ENCODE measurements around the gene GTPBP10.

Gene GTPBP10

GRCh38 chr7:90425376-90425775, 78.9 kb downstream of the GTPBP10 start:
- FAIRE-seq (no peak), DNase-seq (ENCODE audit: extremely low spot score, insufficient read length, low read depth) (no peak)

DNA sequence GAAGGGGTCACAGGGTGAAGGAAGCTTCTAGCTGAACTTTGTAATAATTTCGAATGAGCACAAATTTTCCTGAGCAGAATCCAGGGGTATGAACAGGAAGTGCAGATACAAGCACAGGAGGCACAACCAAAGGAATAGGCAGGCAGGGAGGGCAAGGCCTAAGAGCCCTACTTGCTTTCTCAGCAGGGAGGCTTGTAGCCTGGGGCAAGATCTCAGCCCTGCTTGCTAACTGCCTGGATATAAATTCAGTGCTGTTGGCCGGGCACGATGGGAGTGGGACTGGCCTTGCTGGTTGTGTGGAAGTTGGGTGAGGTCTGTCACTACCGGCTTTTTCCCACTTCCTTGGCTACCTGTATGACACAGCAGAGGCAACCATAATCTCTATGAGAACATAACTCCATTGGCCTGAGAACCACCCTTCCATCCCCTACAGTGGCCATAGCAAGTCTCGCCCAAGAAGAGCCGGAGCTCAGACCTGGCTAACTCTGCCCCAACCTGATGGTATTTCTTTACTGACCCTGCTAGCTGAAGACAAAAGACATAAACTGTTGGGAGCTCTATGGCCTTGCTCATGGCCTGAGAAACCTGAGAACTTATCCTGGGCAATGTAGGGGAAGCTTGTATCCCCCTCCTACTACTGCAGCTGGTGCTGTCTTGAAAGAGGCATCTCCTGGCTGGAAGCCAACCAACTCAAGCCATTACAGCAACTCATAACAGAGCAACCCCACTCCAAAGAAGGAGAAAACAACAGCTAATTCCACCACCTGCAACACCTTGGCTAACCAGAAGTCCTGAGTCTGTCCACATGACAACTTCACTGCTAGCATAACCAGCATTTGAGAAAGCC, 84.3 kb downstream of the GTPBP10 start:
- DNase-seq (ENCODE audit: extremely low spot score, insufficient read length, low read depth) (no peak), FAIRE-seq (no peak)

DNA sequence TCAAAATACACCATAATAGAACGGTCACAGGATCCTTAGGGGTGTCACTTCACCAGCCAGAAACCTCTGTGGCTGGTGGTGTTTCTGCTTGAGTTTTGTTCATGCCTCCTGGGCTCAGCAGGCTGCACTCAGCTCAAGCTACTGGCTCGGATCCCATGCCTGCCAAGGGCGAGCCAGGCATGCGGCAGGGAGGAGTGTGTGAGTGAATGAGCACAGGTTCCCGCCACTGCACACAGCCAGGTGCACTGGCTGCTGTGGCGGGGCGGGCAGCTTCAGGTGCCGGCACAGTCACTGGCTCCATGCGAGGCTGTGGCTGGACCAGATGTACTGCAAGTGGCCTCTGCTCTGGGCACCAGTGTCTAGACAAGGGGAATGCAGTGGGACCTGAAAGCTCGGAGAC, 86.2 kb downstream of the GTPBP10 start:
- no peak for DNase-seq (ENCODE audit: extremely low spot score, insufficient read length, low read depth)
- no peak for FAIRE-seq

GRCh38 chr7:90433221-90433620, 86.7 kb downstream of the GTPBP10 start:
- DNase-seq (ENCODE audit: extremely low spot score, insufficient read length, low read depth) (no peak), FAIRE-seq (no peak)

All from GM18507 (cell line).